Cerebellar nuclear complex (tissue), 1 donor: ENCODE data around the gene MTRFR.

Source experiments
- DNase-seq, 2 experiments: peaks; one replicate each; lab custom pipeline; 2025; lab: John Stamatoyannopoulos, UW

The MTRFR gene

GRCh38 chr12:123270214-123271000, 37.2 kb downstream of the MTRFR start:
- DNase-seq: no peak

GRCh38 chr12:123271001-123271668, 37.9 kb downstream of the MTRFR start:
- DNase-seq: no peak

- no peak for DNase-seq
These were observed 39.9 kb downstream of the MTRFR start for GRCh38 chr12:123273166-123273565.

- DNase-seq: no peak
These were observed 44.9 kb downstream of the MTRFR start for GRCh38 chr12:123278101-123278627.

GRCh38 chr12:123280971-123281370, 47.7 kb downstream of the MTRFR start:
- DNase-seq: no peak

- no peak for DNase-seq
These were observed 48.9 kb downstream of the MTRFR start for GRCh38 chr12:123282111-123282510.

- DNase-seq: no peak
These were observed 50.2 kb downstream of the MTRFR start for GRCh38 chr12:123283461-123283860.

GRCh38 chr12:123284669-123285068, 51.4 kb downstream of the MTRFR start:
- DNase-seq: no peak

GRCh38 chr12:123286652-123287373, 53.6 kb downstream of the MTRFR start:
- no peak for DNase-seq

GRCh38 chr12:123288751-123289346, 55.6 kb downstream of the MTRFR start:
- no peak for DNase-seq

GRCh38 chr12:123289911-123290310, 56.7 kb downstream of the MTRFR start:
- no peak for DNase-seq

GRCh38 chr12:123293178-123293760, 60.0 kb downstream of the MTRFR start:
- no peak for DNase-seq

GRCh38 chr12:123305136-123305535, 71.9 kb downstream of the MTRFR start:
- no peak for DNase-seq

- no peak for DNase-seq
These were observed 73.0 kb downstream of the MTRFR start for GRCh38 chr12:123306200-123306599.
